Astrocyte (in vitro differentiated cells and primary cell): Measurements from ENCODE around the gene INAFM2. TPM values are rescaled to one million over a fixed set of nuclear protein-coding genes. Genes with fewer than 3 reads are reported as not detected.
A peak's percentile ranks its signal among the peaks of the same experiment; 100 is the strongest.

Source experiments
- DNase-seq: peaks from one replicate; pipeline ENCODE4 v3.0.0-alpha.2; 2010; ENCODE audit warnings: low read depth
- FAIRE-seq: peaks from 2 replicates; lab custom pipeline; 2011; peaks lifted over from hg19 to GRCh38; lab: Jason Lieb, UNC
- H2AFZ ChIP-seq: 2 replicates; pipeline ENCODE4 v1.6.0; 2012; ENCODE audit warnings: low read depth, low read length, inconsistent platforms
- H3K27ac ChIP-seq: 2 replicates; pipeline ENCODE4 v1.5.1; 2011; ENCODE audit warnings: low read depth, low read length, inconsistent platforms
- H3K27me3 ChIP-seq: 2 replicates; pipeline ENCODE4 v1.6.0; 2011; ENCODE audit warnings: low read length, inconsistent platforms; ENCODE audit not compliant: insufficient read depth
- H3K36me3 ChIP-seq: 2 replicates; pipeline ENCODE4 v1.5.1; 2011; ENCODE audit warnings: low read length, inconsistent platforms; ENCODE audit not compliant: insufficient read depth
- H3K4me1 ChIP-seq: 2 replicates; pipeline ENCODE4 v1.5.1; 2011; ENCODE audit warnings: low read length, inconsistent platforms; ENCODE audit not compliant: insufficient read depth
- H3K4me2 ChIP-seq: 2 replicates; pipeline ENCODE4 v1.6.0; 2012; ENCODE audit warnings: low read length, inconsistent platforms
- H3K4me3 ChIP-seq: 2 replicates; pipeline ENCODE4 v1.5.1; 2011; ENCODE audit warnings: low read depth, mild to moderate bottlenecking, low read length, inconsistent platforms; ENCODE audit not compliant: insufficient read depth
- H3K79me2 ChIP-seq: 2 replicates; pipeline ENCODE4 v1.6.0; 2012; ENCODE audit warnings: mild to moderate bottlenecking, low read length, inconsistent platforms; ENCODE audit not compliant: insufficient read depth
- H3K9ac ChIP-seq: 2 replicates; pipeline ENCODE4 v1.6.0; 2012; ENCODE audit warnings: mild to moderate bottlenecking, low read length, inconsistent platforms
- H3K9me3 ChIP-seq: 2 replicates; pipeline ENCODE4 v1.5.1; 2012; ENCODE audit warnings: low read depth, mild to moderate bottlenecking, low read length, inconsistent platforms; ENCODE audit not compliant: insufficient read depth
- H4K20me1 ChIP-seq: 2 replicates; pipeline ENCODE4 v1.6.0; 2012; ENCODE audit warnings: low read length, inconsistent platforms; ENCODE audit not compliant: insufficient read depth
- H3K27ac Mint-ChIP-seq: one replicate; pipeline ENCODE4 v1.8.0; 2021; ENCODE audit warnings: mild to moderate bottlenecking, mixed read lengths; ENCODE audit not compliant: unreplicated experiment
- H3K27me3 Mint-ChIP-seq: one replicate; pipeline ENCODE4 v1.8.0; 2021; ENCODE audit warnings: low read depth, mixed read lengths; ENCODE audit not compliant: unreplicated experiment
- H3K36me3 Mint-ChIP-seq: one replicate; pipeline ENCODE4 v1.8.0; 2021; ENCODE audit warnings: low read depth, mixed read lengths; ENCODE audit not compliant: unreplicated experiment
- H3K4me1 Mint-ChIP-seq: one replicate; pipeline ENCODE4 v1.8.0; 2021; ENCODE audit warnings: low read depth, mixed read lengths; ENCODE audit not compliant: unreplicated experiment
- H3K4me3 Mint-ChIP-seq: one replicate; pipeline ENCODE4 v1.8.0; 2021; ENCODE audit warnings: mild to moderate bottlenecking, moderate library complexity, mixed read lengths; ENCODE audit not compliant: unreplicated experiment
- H3K9me3 Mint-ChIP-seq: one replicate; pipeline ENCODE4 v1.8.0; 2021; ENCODE audit warnings: mild to moderate bottlenecking, mixed read lengths; ENCODE audit not compliant: unreplicated experiment
- CTCF ChIP-seq: IDR thresholded peaks from 2 replicates; pipeline ENCODE4 v1.5.1; 2011; ENCODE audit warnings: low read depth, mild to moderate bottlenecking, inconsistent platforms, low read length, moderate library complexity; ENCODE audit not compliant: insufficient read depth
- EZH2 ChIP-seq: IDR thresholded peaks from 2 replicates; pipeline ENCODE4 v1.6.1; 2012; ENCODE audit warnings: mild to moderate bottlenecking, low read length, inconsistent platforms; ENCODE audit not compliant: insufficient read depth
- total RNA-seq: library from RNA; stranded (reverse); gene quantifications from 2 replicates; pipeline ENCODE4 v1.2.1, GENCODE V29; 2021

Gene INAFM2
- total RNA-seq, 1 donor from 2014 or later: 41.2 TPM

GRCh38 chr15:40367686-40368611 lies 44.5 kb downstream of the INAFM2 start:
- Histone ChIP-seq H3K4me3 (peak overlapping the region; percentile 33), H4K20me1 (no peaks in the 10 kb centered on the region), H3K36me3 (no peaks in the 10 kb centered on the region), H3K4me2 (peak overlapping the region; percentile 86), H3K4me1 (peaks cover 4% of the 10 kb centered on the region), H3K27me3 (no peaks in the 10 kb centered on the region), H3K9me3 (no peaks in the 10 kb centered on the region), H3K79me2 (no peaks in the 10 kb centered on the region), H2AFZ (peak overlapping the region; percentile 88), H3K9ac (no peak overlapping the region), H3K27ac (no peak overlapping the region)
- no peak overlapping the region for H3K27ac Mint-ChIP-seq
- TF ChIP-seq CTCF: peak; percentile 48
- no peak for TF ChIP-seq EZH2
- H3K4me3 Mint-ChIP-seq: no peak overlapping the region
- DNase-seq (peak; percentile 69), FAIRE-seq (no peak)
- H3K27me3 Mint-ChIP-seq: peaks cover 47% of the 10 kb centered on the region
- peaks cover 6% of the 10 kb centered on the region for H3K9me3 Mint-ChIP-seq
- peaks cover 4% of the 10 kb centered on the region for H3K4me1 Mint-ChIP-seq
- no peaks in the 10 kb centered on the region for H3K36me3 Mint-ChIP-seq

DNA sequence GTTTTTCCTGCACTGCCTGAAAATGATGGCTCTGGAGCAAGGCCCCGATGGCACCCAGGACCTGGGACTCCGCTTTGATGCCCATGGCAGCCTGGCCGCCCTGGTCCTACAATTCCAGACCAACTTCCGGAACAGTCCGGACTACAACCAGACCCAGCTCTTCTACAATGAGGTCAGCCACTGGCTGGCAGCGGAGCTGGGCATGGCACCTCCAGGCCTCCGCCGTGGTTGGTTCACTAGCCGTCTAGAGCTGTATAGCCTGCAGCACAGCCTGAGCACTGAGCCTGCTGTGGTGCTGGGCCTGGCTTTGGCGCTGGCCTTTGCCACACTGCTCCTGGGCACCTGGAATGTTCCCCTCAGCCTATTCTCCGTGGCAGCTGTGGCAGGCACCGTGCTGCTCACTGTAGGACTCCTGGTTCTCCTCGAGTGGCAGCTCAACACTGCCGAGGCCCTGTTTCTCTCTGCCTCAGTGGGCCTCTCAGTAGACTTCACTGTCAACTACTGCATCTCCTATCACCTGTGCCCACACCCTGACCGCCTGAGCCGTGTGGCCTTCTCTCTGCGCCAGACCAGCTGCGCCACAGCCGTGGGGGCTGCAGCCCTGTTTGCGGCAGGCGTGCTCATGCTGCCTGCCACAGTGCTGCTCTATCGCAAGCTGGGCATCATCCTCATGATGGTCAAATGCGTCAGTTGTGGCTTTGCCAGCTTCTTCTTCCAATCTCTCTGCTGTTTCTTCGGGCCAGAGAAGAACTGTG lies 45.4 kb downstream of the INAFM2 start:
- FAIRE-seq: no peak
- Mint-ChIP-seq H3K27ac (no peak overlapping the region), H3K4me3 (peak overlapping the region; percentile 4), H3K4me1 (peaks cover 8% of the 10 kb centered on the region), H3K27me3 (peaks cover 42% of the 10 kb centered on the region), H3K9me3 (peaks cover 6% of the 10 kb centered on the region), H3K36me3 (no peaks in the 10 kb centered on the region)
- H2AFZ ChIP-seq: no peak overlapping the region
- no peaks in the 10 kb centered on the region for H3K9me3 ChIP-seq
- no peak for DNase-seq
- H3K4me2 ChIP-seq: no peak overlapping the region
- H3K79me2 ChIP-seq: no peaks in the 10 kb centered on the region
- no peak overlapping the region for H3K4me3 ChIP-seq
- TF ChIP-seq EZH2: no peak
- TF ChIP-seq CTCF: no peak
- H4K20me1 ChIP-seq: no peaks in the 10 kb centered on the region
- H3K4me1 ChIP-seq: peaks cover 4% of the 10 kb centered on the region
- H3K27ac ChIP-seq: no peak overlapping the region
- no peak overlapping the region for H3K9ac ChIP-seq
- no peaks in the 10 kb centered on the region for H3K27me3 ChIP-seq
- no peaks in the 10 kb centered on the region for H3K36me3 ChIP-seq
